Body of pancreas (tissue), 4 donors: ENCODE measurements around the gene SMOC2.

Source experiments
- CTCF ChIP-seq, 7 experiments: fragments of 450-650 bp in 4 of 7; fragments of 200-600 bp in 3 of 7; sonication (generic) in 3 of 7; IDR thresholded peaks; one replicate each; pipeline ENCODE4 v1.5.1; 2016 to 2019; ENCODE audit warnings: antibody characterized with exemption in 7 of 7
- POLR2A ChIP-seq, 3 donors: fragments of 450-650 bp; IDR thresholded peaks; one replicate each; pipeline ENCODE4 v1.6.1; 2016; ENCODE audit warnings: antibody characterized with exemption in 3 of 3, mild to moderate bottlenecking in 2 of 3

- TF ChIP-seq CTCF (IDR thresholded peaks at IDR 0.05) = no peak
- no peak for TF ChIP-seq POLR2A (IDR thresholded peaks at IDR 0.05)
Observed at GRCh38 chr6:168428052-168428826, 12.7 kb upstream of the SMOC2 start.
